Mononuclear cell (primary cell): ENCODE results near the gene KIF14. TPM values are rescaled to one million over a fixed set of nuclear protein-coding genes. Genes with fewer than 3 reads are reported as not detected.
"Not testable (repeated sequence)": the region's sequence is repeated elsewhere in the genome, so short reads cannot be mapped to it uniquely, and the experiment has no call there.

ENCODE experiments used
- H3K27me3 ChIP-seq: 2 replicates; pipeline ENCODE4 v1.6.0; 2011; ENCODE audit warnings: low read length, control low read depth; ENCODE audit not compliant: insufficient read depth
- H3K4me1 ChIP-seq: 2 replicates; pipeline ENCODE4 v1.5.1; 2011; ENCODE audit warnings: mild to moderate bottlenecking, low read length, control low read depth; ENCODE audit not compliant: insufficient read depth
- H3K4me3 ChIP-seq: 2 replicates; pipeline ENCODE4 v1.5.1; 2011; ENCODE audit warnings: mild to moderate bottlenecking, low read length, moderate library complexity
- H3K9me3 ChIP-seq: 2 replicates; pipeline ENCODE4 v1.5.1; 2011; ENCODE audit warnings: low read depth, mild to moderate bottlenecking, control low read depth, low read length
- total RNA-seq: library from RNA; depleted of rRNA; stranded (reverse); fragments of >200 nt; gene quantifications from one replicate; pipeline ENCODE4 v1.2.3, GENCODE V29; 2012

KIF14 gene
- total RNA-seq, 1 donor, result 0.73 TPM

DNA sequence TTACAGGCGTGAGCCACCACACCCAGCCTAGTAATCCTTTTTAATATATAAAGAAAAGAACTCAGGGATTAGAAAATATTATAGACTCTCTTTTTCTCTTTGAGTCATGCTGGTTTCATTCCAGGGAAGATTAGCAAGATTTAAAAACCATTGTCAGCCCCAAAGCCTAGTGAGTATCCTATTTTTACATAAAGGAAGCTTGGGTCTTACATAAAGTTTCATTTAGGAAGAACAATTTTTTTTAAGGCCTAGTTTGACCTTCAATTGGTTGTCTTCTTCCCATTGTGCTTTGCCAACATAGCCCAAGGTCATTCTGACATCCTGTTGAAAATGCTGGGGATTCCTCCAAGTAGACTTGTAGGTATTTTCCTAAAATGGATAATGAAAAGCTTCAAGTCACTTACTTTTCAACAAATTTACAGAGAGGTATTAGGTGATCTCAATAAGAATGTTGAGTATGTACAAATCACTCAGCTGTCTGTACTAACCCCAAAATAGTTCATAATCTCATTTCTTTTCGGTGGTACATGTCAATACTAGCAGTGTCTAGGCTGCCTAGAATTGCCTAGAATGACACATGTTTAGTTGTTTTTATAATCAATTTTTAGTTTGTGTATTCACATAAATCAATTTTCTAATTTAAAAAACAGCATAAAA is 4.3 kb upstream of the KIF14 start:
- H3K4me1 ChIP-seq, result peaks cover 49% of the 10 kb centered on the region
- no peaks in the 10 kb centered on the region for H3K9me3 ChIP-seq
- H3K4me3 ChIP-seq, result no peak overlapping the region
- no peaks in the 10 kb centered on the region for H3K27me3 ChIP-seq

DNA sequence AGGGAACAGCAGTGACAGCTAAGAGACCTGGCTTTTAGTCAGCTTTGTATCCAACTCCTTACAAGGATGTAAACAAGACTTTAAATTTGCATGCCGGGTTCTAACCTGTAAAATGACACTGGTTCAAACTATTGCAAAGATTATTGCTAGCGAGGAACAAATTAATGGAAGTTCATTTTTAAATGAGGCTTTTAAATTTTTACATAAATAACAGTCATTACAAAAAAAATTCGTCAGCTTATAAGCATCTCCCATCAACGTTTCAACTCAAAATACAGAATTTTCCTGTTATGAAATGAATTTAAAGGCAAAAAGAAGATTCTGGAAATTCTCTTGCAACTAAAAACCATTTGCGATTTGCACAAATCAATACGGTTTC is 668 bp downstream of the KIF14 start:
- H3K27me3 ChIP-seq, result no peaks in the 10 kb centered on the region
- H3K4me3 ChIP-seq, result peak overlapping the region; percentile 63
- H3K4me1 ChIP-seq, result peaks cover 23% of the 10 kb centered on the region
- no peaks in the 10 kb centered on the region for H3K9me3 ChIP-seq

DNA sequence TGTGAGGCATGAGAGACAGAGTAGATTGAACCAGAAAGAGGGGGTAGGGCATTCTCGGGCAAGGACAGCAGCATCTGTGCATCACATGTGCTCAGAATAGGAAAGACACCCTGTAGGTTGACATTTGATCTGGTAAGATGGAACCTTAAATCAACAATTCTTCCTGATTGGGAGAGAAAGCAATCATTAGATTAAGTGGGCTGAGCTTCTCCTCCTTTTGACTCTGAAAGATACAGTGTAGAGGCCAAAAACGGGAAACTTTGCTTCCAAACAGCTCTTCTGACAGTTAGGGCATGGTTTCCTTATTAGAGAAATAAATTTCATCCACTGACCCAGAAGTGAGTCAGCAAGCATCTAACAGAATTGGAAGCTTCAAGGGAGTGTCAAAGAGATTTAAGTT is 9.7 kb downstream of the KIF14 start:
- H3K4me3 ChIP-seq, result no peak overlapping the region
- no peaks in the 10 kb centered on the region for H3K4me1 ChIP-seq
- H3K9me3 ChIP-seq, result no peaks in the 10 kb centered on the region
- H3K27me3 ChIP-seq, result no peaks in the 10 kb centered on the region

DNA sequence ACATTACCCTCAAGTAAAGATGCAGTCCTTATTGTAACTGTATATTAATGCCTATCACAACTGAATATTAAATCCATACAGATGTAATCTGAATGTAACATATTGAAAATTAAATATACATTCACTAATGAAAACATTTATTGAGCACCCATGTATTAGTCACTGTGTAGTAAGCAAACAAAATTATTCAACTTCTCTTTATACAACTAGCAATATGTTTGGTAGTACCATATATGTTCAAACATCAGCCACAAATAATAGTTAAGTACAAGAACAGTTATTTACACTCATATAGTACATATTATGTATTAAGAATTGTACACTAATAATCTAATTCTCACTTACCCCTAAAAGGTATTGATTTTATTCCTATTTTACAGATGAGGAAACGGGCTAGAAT is 17.9 kb downstream of the KIF14 start:
- no peaks in the 10 kb centered on the region for H3K27me3 ChIP-seq

DNA sequence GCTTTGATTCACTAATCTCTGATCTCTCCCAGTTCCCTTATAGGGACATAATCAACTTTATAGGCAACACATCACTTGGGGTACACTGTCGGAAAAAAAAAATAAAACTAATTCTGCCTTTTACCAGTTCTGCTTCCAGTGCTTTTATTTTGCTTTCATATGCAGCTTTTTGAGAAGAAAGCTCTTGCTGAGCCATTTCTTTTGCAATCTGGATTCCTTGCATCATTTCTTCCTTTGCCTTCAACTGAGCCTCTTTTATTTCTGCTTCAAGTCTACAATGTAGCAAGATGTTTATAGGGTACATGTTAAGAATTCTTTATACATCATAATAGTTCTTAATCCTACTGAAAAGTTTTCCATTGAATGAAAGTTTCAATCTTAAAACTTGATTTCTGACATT is 30.6 kb downstream of the KIF14 start:
- Histone ChIP-seq H3K9me3 (no peaks in the 10 kb centered on the region), H3K4me1 (peaks cover 14% of the 10 kb centered on the region), H3K27me3 (no peaks in the 10 kb centered on the region), H3K4me3 (no peak overlapping the region)

More for the DNA sequence above, 17.9 kb downstream of the KIF14 start:
- Histone ChIP-seq H3K4me1 (no peaks in the 10 kb centered on the region), H3K4me3 (no peak overlapping the region), H3K9me3 (no peaks in the 10 kb centered on the region)

DNA sequence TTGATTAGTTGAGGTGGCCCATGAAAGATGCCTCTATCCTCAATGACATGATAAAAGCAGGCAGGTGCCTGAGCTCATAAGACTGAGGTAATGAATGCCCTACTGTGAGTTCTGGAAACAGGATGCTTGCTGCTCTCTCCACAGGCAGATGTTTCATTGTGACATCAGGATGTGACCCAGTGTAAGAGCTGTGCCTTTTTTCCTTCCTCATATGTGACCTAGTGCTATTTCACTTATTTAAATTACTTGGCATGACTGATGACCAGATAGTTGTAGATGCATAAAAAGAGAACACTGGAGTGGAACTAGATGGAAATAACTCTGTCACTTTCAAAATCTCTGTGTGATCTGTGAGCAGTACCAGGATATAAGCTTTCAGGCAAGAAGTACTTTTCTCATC is 31.9 kb downstream of the KIF14 start:
- no peak overlapping the region for H3K4me3 ChIP-seq
- no peaks in the 10 kb centered on the region for H3K9me3 ChIP-seq
- no peaks in the 10 kb centered on the region for H3K27me3 ChIP-seq
- peaks cover 14% of the 10 kb centered on the region for H3K4me1 ChIP-seq

DNA sequence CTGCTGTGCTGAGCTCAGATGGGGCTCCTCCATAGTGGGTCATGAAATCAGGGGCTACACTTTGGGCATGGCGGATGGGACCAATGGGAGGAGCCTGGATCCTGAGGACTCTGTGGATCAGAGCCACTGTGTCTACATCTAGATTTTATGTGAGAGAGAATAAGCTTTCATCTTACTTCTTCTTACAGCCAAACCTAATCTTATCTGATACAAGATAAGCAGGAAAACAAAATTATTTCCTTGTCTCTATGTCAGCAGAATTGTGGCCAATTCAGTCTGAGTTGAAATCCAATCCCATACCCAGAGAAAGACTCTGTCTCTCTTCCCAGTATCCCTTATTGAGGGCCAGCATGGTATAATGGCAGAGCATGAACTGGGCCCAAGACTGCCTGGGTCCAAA is 56.2 kb downstream of the KIF14 start:
- Histone ChIP-seq H3K9me3 (no peaks in the 10 kb centered on the region), H3K4me3 (no peak overlapping the region), H3K4me1 (no peaks in the 10 kb centered on the region), H3K27me3 (no peaks in the 10 kb centered on the region)

DNA sequence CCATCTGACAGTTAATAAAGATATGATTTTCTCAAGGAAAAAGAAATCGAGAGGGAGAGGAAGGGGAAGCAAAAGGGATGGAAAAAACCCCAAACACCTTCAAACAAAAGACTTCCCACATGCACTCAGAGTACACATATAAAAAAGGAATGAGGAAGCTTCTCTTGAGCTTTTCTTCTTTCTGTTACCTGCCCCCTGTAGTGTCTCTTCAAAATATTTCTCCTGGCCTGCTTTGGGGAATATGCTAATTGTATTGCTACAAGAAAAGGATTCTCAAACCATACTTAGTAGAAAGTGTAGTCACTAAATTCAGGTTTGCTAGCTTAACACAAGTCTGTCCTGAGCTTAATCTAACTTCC is 58.7 kb downstream of the KIF14 start:
- H3K9me3 ChIP-seq, result no peaks in the 10 kb centered on the region
- H3K27me3 ChIP-seq, result no peaks in the 10 kb centered on the region
- H3K4me1 ChIP-seq, result no peaks in the 10 kb centered on the region
- no peak overlapping the region for H3K4me3 ChIP-seq

DNA sequence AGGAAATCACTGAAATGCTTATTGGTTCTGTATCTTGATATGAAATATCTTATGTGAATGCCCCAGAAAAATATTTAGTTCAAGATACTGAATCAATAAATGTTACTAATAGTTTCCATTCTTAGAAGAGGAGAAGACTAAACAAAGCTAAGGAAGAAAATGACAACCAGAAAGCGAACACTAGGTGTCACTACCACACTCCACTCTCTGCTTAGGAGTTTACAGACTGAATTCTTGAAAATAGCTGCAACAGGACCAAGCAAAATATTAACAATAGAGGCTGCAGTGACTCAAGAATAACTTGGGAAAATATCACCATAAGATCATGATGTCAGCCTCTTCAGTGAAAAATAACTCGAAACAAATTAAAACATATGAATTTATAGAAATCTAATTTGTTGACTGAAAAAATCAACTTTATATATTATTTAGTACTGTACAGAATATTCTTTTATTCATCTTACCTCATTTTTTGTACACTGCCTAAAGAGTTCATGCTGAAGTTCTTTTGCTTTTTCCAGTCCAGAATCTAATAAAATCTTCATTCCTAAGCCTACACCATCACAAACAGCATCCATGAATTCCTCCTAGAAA is 61.6 kb downstream of the KIF14 start:
- Histone ChIP-seq H3K27me3 (no peaks in the 10 kb centered on the region), H3K9me3 (no peaks in the 10 kb centered on the region), H3K4me3 (no peak overlapping the region), H3K4me1 (no peaks in the 10 kb centered on the region)

DNA sequence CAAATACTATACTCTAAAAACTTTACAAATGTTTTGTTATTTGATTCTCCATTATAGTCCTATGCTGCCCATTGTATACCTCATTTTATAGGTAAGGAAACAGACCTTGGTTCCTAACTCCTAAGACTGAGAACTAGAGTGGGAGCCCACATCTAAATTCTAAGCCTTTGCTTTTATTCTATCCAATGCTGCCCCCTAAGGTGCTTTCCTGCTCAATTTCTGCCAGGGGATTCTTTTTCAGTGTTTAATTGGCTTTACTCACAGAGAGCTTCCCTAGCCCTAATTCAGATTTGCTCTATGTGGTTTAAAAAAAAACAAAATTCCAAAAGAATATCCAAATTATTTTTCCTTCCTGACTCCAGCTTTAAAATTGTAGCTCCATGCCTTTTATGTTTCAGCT is 64.5 kb downstream of the KIF14 start:
- no peaks in the 10 kb centered on the region for H3K27me3 ChIP-seq
- H3K9me3 ChIP-seq, result no peaks in the 10 kb centered on the region

DNA sequence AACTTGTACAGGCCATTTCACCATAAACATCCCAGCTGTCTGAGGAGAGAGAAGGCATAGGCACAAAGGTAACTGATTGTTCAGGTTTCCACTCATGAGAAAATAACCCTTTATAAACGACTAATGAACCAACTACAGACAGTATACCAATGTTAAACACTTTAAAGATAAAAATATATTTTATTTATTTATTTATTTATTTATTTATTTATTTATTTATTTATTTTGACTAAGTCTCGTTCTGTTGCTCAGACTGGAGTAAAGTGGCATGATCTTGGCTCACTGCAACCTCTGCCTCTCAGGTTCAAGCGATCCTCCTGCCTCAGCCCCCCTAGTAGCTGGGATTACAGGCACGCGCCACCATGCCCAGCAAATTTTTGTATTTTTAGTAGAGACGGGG is 67.8 kb downstream of the KIF14 start:
- not testable (repeated sequence) for H3K9me3 ChIP-seq, H3K4me1 ChIP-seq, H3K4me3 ChIP-seq, H3K27me3 ChIP-seq

More for the DNA sequence above, 64.5 kb downstream of the KIF14 start:
- Histone ChIP-seq H3K4me3 (no peak overlapping the region), H3K4me1 (no peaks in the 10 kb centered on the region)

DNA sequence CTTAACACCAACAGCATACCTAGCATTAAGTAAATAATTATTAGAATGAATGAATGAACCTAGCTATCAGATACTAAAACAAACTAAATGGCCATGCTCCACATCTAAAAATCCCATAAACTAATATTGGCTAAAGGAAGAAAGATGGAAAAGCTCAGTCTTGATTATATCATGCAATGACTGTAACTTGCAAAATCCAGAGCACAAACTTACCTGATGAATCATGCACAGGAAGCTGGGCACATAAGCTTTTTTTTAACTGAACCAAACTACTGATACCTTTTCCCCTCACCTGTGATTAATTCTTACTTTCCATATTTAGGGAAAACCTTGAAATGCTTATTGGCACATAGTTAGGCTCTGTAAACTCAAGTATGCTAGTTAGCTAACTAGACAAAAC is 70.2 kb downstream of the KIF14 start:
- no peak overlapping the region for H3K4me3 ChIP-seq
- no peaks in the 10 kb centered on the region for H3K4me1 ChIP-seq
- H3K27me3 ChIP-seq, result no peaks in the 10 kb centered on the region
- H3K9me3 ChIP-seq, result no peaks in the 10 kb centered on the region

DNA sequence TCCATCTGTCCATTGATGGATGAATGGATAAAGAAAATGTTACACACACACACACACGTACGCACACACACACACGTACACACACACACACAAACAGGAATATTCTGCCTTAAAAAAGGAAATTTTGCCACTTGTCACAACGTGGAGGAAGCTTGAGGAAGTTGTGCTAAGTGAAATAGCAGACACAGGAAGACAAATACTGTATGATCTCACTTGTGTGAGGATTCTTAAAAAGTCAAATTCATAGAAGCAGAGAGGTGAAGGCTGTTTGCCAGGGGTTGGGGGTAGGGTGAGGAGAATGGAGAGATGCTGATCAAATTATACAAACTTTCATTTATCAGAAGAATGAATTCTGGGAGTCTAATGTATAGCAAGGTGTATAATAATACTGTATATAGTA is 73.2 kb downstream of the KIF14 start:
- H3K9me3 ChIP-seq, result no peaks in the 10 kb centered on the region
- no peak overlapping the region for H3K4me3 ChIP-seq
- no peaks in the 10 kb centered on the region for H3K27me3 ChIP-seq
- no peaks in the 10 kb centered on the region for H3K4me1 ChIP-seq

DNA sequence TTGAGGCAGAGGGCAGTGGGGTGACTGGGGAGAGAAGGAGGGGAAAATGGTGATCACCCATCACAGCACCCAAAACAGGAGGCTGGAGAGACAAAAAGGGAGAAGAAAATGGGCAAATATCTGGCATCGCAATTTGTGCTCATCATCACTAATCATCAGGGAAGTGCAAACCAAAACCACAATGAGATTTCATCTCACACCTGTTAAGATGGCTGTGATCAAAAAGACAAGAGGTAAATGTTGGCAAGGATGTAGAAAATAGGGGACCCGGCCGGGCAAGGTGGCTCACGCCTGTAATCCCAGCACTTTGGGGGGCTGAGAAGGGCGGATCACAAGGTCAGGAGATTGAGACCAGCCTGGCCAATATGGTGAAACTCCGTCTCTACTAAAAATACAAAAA is 74.0 kb downstream of the KIF14 start:
- Histone ChIP-seq H3K9me3 (no peaks in the 10 kb centered on the region), H3K4me3 (no peak overlapping the region), H3K4me1 (no peaks in the 10 kb centered on the region), H3K27me3 (no peaks in the 10 kb centered on the region)

DNA sequence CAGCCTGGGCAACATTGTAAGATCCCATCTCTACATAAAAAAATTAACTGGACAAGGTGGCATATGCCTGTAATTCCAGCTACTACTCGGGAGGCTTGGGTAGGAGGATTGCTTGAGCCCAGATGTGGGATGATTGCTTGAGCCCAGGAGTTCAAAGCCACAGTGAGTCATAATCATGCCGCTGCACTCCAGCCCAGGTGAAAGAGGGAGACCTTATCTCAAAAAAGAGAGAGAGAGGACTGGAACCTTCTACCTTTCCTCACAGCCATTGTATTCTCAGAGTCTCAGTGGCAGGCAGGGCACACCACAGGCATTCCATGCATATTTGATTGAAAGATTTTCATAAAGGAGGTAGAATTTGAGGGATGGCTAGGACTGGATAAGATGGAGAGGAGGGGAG is 78.4 kb downstream of the KIF14 start:
- no peak overlapping the region for H3K4me3 ChIP-seq

DNA sequence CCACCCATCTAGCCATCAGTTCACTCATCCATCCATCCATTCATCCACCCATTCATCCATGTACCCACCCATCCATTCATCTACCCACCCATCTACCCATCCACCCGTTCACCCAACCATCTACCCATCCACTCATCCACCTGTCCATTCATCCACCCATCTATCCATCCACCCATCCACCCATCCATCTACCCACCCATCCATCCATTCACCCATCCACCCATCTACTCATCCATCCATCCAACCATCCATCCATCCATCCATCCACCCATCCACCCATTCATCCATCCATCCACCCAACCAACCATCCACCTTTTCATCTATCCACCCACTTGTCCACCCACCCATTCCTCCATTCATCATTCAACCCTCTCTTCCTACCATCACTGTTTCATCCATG is 80.3 kb downstream of the KIF14 start:
- Histone ChIP-seq H3K27me3 (no peaks in the 10 kb centered on the region), H3K9me3 (no peaks in the 10 kb centered on the region), H3K4me3 (no peak overlapping the region), H3K4me1 (no peaks in the 10 kb centered on the region)

More for the DNA sequence above, 78.4 kb downstream of the KIF14 start:
- H3K4me1 ChIP-seq, result no peaks in the 10 kb centered on the region
- no peaks in the 10 kb centered on the region for H3K27me3 ChIP-seq
- H3K9me3 ChIP-seq, result no peaks in the 10 kb centered on the region
